ENCODE measurements around the gene BBS9.

Gene BBS9

DNA sequence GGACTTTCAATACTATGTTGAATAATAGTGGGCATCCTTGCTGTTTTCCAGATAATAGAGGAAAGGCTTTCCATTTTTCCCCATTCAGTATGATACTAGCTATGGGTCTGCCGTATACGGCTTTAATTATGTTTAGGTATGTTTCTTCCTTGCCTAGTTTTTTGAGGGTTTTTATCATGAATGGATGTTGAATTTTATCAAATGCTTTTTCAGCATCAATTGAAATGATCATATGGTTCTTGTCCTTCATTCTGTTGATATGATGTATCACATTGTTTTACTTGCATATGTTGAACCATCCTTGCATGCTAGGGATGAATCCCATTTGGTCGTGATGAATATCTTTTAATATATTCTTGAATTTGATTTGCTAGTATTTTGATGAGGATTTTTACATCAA, 11.0 kb upstream of the BBS9 start:
- WGBS, 2 experiments = 89 to 90% methylated on average over 2 to 3 of the region's 3 CpGs
- Histone ChIP-seq H3K27me3 (ENCODE audit: control insufficient read depth, insufficient read depth, low read length, poor library complexity, severe bottlenecking) (no peaks in the 10 kb centered on the region), H3K9me3 (ENCODE audit: control insufficient read depth, low read length) (peaks cover 4% of the 10 kb centered on the region), H3K27ac (ENCODE audit: insufficient read depth, low read depth, low read length, poor library complexity, severe bottlenecking) (no peak overlapping the region), H3K4me3 (ENCODE audit: insufficient read depth, low read depth, low read length) (no peak overlapping the region), H3K36me3 (ENCODE audit: control insufficient read depth, insufficient read depth, low read length) (no peaks in the 10 kb centered on the region), H3K4me1 (ENCODE audit: control insufficient read depth, insufficient read depth, low read length) (no peaks in the 10 kb centered on the region)

DNA sequence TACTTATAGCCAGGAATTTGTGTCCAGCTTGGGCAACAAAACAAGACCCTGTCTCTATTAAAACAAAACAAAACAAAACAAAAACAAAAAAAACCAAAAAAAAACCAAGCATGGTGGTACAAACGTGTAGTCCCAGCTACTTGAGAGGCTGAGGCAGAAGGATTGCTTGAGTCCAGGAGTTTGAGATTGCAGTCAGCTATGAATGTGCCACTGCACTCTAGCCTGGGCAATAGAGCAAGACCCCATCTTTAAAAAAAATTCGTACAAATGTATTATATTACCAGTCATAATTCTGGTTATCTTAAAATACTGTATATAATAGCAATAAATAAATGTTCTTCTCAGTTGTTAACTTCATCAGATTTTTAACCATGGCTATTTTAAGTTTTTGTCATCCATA, 2.3 kb upstream of the BBS9 start:
- 55 to 62% methylated on average over 1 of the region's 2 CpGs for WGBS, 2 experiments
- no peaks in the 10 kb centered on the region for H3K4me1 ChIP-seq (ENCODE audit: control insufficient read depth, insufficient read depth, low read length)
- no peaks in the 10 kb centered on the region for H3K9me3 ChIP-seq (ENCODE audit: control insufficient read depth, low read length)
- no peaks in the 10 kb centered on the region for H3K36me3 ChIP-seq (ENCODE audit: control insufficient read depth, insufficient read depth, low read length)
- no peak overlapping the region for H3K4me3 ChIP-seq (ENCODE audit: insufficient read depth, low read depth, low read length)
- H3K27ac ChIP-seq (ENCODE audit: insufficient read depth, low read depth, low read length, poor library complexity, severe bottlenecking) = no peak overlapping the region
- H3K27me3 ChIP-seq (ENCODE audit: control insufficient read depth, insufficient read depth, low read length, poor library complexity, severe bottlenecking) = no peaks in the 10 kb centered on the region

DNA sequence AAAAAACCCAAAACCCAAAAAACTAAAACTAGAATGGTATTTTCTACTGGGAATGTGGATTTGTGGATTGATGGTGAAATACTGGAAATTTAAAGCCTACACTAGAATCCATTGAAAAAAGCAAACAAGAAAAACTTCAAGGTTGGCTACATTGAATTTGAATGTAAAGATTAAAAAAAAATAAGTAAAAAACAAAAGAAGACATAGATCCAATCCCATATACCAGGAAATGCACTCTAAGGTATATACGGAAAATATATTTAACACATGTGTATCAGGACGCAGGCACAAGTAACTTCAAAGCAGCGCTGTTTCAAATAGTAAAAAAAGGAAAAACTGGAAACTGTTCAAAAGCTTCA, 754 bp upstream of the BBS9 start:
- H3K27ac ChIP-seq (ENCODE audit: insufficient read depth, low read depth, low read length, poor library complexity, severe bottlenecking) = no peak overlapping the region
- no peaks in the 10 kb centered on the region for H3K36me3 ChIP-seq (ENCODE audit: control insufficient read depth, insufficient read depth, low read length)
- no peaks in the 10 kb centered on the region for H3K9me3 ChIP-seq (ENCODE audit: control insufficient read depth, low read length)
- H3K27me3 ChIP-seq (ENCODE audit: control insufficient read depth, insufficient read depth, low read length, poor library complexity, severe bottlenecking) = no peaks in the 10 kb centered on the region
- 0 to 1% methylated on average over 2 to 3 of the region's 3 CpGs for WGBS, 2 experiments
- peak overlapping the region; percentile 89 for H3K4me3 ChIP-seq (ENCODE audit: insufficient read depth, low read depth, low read length)
- H3K4me1 ChIP-seq (ENCODE audit: control insufficient read depth, insufficient read depth, low read length) = no peaks in the 10 kb centered on the region

GRCh38 chr7:33129806-33130153, 416 bp downstream of the BBS9 start:
- WGBS, 2 experiments = 3% methylated on average over 11 of the region's 11 CpGs
- peak overlapping the region; percentile 69 for H3K27ac ChIP-seq (ENCODE audit: insufficient read depth, low read depth, low read length, poor library complexity, severe bottlenecking)

DNA sequence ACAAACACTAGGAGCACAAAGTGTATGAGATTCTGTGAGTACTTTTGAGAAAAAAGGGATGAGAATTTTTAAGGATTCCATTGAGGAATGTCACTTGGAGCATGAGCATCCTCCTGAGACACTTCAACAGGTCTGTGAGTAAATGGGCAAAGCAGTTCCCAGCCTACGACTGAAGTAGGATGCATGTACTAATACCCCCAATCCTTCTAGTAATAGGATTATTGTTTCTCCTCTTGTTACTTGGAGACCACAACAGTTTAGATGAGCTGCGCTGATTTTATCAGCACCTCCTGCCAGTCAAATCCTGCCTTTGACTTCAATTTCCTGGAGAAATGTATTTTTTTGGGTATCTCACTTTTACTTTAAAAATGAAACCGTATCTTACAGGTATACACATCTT, 820 bp downstream of the BBS9 start:
- no peaks in the 10 kb centered on the region for H3K4me1 ChIP-seq (ENCODE audit: control insufficient read depth, insufficient read depth, low read length)
- no peaks in the 10 kb centered on the region for H3K36me3 ChIP-seq (ENCODE audit: control insufficient read depth, insufficient read depth, low read length)
- peak overlapping the region; percentile 89 for H3K4me3 ChIP-seq (ENCODE audit: insufficient read depth, low read depth, low read length)
- H3K9me3 ChIP-seq (ENCODE audit: control insufficient read depth, low read length) = no peaks in the 10 kb centered on the region
- no peak overlapping the region for H3K27ac ChIP-seq (ENCODE audit: insufficient read depth, low read depth, low read length, poor library complexity, severe bottlenecking)
- WGBS, 2 experiments = 63 to 67% methylated on average over 3 of the region's 3 CpGs
- H3K27me3 ChIP-seq (ENCODE audit: control insufficient read depth, insufficient read depth, low read length, poor library complexity, severe bottlenecking) = no peaks in the 10 kb centered on the region

More at GRCh38 chr7:33129806-33130153, 416 bp downstream of the BBS9 start:
- Histone ChIP-seq H3K4me3 (ENCODE audit: insufficient read depth, low read depth, low read length) (peak overlapping the region; percentile 89), H3K9me3 (ENCODE audit: control insufficient read depth, low read length) (no peaks in the 10 kb centered on the region), H3K4me1 (ENCODE audit: control insufficient read depth, insufficient read depth, low read length) (no peaks in the 10 kb centered on the region), H3K27me3 (ENCODE audit: control insufficient read depth, insufficient read depth, low read length, poor library complexity, severe bottlenecking) (no peaks in the 10 kb centered on the region), H3K36me3 (ENCODE audit: control insufficient read depth, insufficient read depth, low read length) (no peaks in the 10 kb centered on the region)

- no peaks in the 10 kb centered on the region for H3K9me3 ChIP-seq (ENCODE audit: control insufficient read depth, low read length)
- H3K36me3 ChIP-seq (ENCODE audit: control insufficient read depth, insufficient read depth, low read length) = no peaks in the 10 kb centered on the region
- H3K27ac ChIP-seq (ENCODE audit: insufficient read depth, low read depth, low read length, poor library complexity, severe bottlenecking) = no peak overlapping the region
- H3K4me1 ChIP-seq (ENCODE audit: control insufficient read depth, insufficient read depth, low read length) = no peaks in the 10 kb centered on the region
- no peak overlapping the region for H3K4me3 ChIP-seq (ENCODE audit: insufficient read depth, low read depth, low read length)
- 89% methylated on average over 15 of the region's 15 CpGs for WGBS, 2 experiments
- H3K27me3 ChIP-seq (ENCODE audit: control insufficient read depth, insufficient read depth, low read length, poor library complexity, severe bottlenecking) = no peaks in the 10 kb centered on the region
These were observed 7.7 kb downstream of the BBS9 start for GRCh38 chr7:33137103-33137502.

DNA sequence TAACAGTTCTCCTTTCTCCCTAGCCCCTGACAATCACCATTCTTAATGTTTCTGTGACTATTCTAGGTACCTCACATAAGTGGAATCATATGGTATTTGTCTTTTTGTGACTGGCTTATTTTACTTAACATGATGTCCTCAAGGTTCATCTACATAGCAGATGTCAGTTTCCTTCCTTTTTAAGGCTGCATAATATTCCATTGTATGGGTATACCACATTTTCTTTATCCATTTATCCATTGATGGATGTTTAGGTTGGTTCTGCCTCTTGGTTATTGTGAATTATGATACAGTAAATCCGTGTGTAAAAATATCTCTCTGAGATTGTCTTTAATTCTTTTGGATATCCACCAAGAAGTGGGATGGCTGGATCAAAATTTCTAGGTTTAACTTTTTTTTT, 13.2 kb downstream of the BBS9 start:
- peaks cover 3% of the 10 kb centered on the region for H3K9me3 ChIP-seq (ENCODE audit: control insufficient read depth, low read length)
- H3K27me3 ChIP-seq (ENCODE audit: control insufficient read depth, insufficient read depth, low read length, poor library complexity, severe bottlenecking) = no peaks in the 10 kb centered on the region
- no peak overlapping the region for H3K27ac ChIP-seq (ENCODE audit: insufficient read depth, low read depth, low read length, poor library complexity, severe bottlenecking)
- 90 to 91% methylated on average over 1 of the region's 1 CpG for WGBS, 2 experiments
- H3K4me3 ChIP-seq (ENCODE audit: insufficient read depth, low read depth, low read length) = no peak overlapping the region
- no peaks in the 10 kb centered on the region for H3K4me1 ChIP-seq (ENCODE audit: control insufficient read depth, insufficient read depth, low read length)
- no peaks in the 10 kb centered on the region for H3K36me3 ChIP-seq (ENCODE audit: control insufficient read depth, insufficient read depth, low read length)

- Histone ChIP-seq H3K9me3 (ENCODE audit: control insufficient read depth, low read length) (peaks cover 3% of the 10 kb centered on the region), H3K4me3 (ENCODE audit: insufficient read depth, low read depth, low read length) (no peak overlapping the region), H3K27me3 (ENCODE audit: control insufficient read depth, insufficient read depth, low read length, poor library complexity, severe bottlenecking) (no peaks in the 10 kb centered on the region), H3K36me3 (ENCODE audit: control insufficient read depth, insufficient read depth, low read length) (no peaks in the 10 kb centered on the region), H3K27ac (ENCODE audit: insufficient read depth, low read depth, low read length, poor library complexity, severe bottlenecking) (no peak overlapping the region), H3K4me1 (ENCODE audit: control insufficient read depth, insufficient read depth, low read length) (no peaks in the 10 kb centered on the region)
- WGBS, 2 experiments = 95 to 96% methylated on average over 4 of the region's 4 CpGs
These were observed 14.8 kb downstream of the BBS9 start for GRCh38 chr7:33143996-33144718.

DNA sequence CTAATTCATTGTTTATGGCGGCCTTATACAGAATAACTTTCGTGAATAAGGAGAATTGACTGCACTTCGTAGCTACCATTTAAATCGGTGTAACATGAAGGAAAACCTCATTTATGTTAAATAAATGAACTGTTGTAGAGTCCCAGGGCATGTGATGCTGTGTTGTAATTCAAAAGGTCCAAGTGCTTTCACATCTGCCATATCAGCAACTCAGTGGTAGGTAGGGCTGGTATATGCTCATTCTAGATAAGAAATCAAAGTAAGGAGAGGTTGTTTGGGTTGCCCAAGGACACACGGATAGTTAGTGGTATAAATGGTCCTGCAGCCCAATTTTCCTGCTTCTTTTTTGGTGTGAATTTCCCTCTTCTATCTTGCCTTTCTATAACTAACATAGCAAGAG, 15.8 kb downstream of the BBS9 start:
- H3K27me3 ChIP-seq (ENCODE audit: control insufficient read depth, insufficient read depth, low read length, poor library complexity, severe bottlenecking) = no peaks in the 10 kb centered on the region
- WGBS, 2 experiments = 92 to 94% methylated on average over 5 of the region's 5 CpGs
- no peak overlapping the region for H3K4me3 ChIP-seq (ENCODE audit: insufficient read depth, low read depth, low read length)
- no peaks in the 10 kb centered on the region for H3K36me3 ChIP-seq (ENCODE audit: control insufficient read depth, insufficient read depth, low read length)
- peaks cover 3% of the 10 kb centered on the region for H3K9me3 ChIP-seq (ENCODE audit: control insufficient read depth, low read length)
- peaks cover 5% of the 10 kb centered on the region for H3K4me1 ChIP-seq (ENCODE audit: control insufficient read depth, insufficient read depth, low read length)
- no peak overlapping the region for H3K27ac ChIP-seq (ENCODE audit: insufficient read depth, low read depth, low read length, poor library complexity, severe bottlenecking)

DNA sequence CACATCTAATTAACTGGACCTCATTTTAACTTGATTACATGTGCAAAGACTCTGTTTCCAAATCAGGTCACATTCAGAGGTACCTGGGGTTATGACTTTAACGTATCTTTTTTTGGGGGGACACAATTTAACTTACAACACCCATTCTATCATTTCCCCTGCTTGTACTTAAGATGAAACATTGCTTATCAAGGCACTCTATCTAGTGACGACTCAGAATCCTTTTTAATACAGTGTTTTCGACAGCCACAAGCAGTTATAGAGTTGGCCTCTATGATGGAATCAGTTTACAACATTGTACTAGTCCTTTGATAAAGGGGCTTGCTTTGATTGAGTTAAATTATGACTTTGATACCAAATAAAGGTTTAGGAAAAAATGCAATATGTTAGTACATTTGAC, 22.7 kb downstream of the BBS9 start:
- 91 to 100% methylated on average over 3 of the region's 3 CpGs for WGBS, 2 experiments
- Histone ChIP-seq H3K9me3 (ENCODE audit: control insufficient read depth, low read length) (no peaks in the 10 kb centered on the region), H3K4me1 (ENCODE audit: control insufficient read depth, insufficient read depth, low read length) (peaks cover 5% of the 10 kb centered on the region), H3K36me3 (ENCODE audit: control insufficient read depth, insufficient read depth, low read length) (no peaks in the 10 kb centered on the region), H3K27me3 (ENCODE audit: control insufficient read depth, insufficient read depth, low read length, poor library complexity, severe bottlenecking) (no peaks in the 10 kb centered on the region), H3K4me3 (ENCODE audit: insufficient read depth, low read depth, low read length) (no peak overlapping the region), H3K27ac (ENCODE audit: insufficient read depth, low read depth, low read length, poor library complexity, severe bottlenecking) (no peak overlapping the region)

- H3K27ac ChIP-seq (ENCODE audit: insufficient read depth, low read depth, low read length, poor library complexity, severe bottlenecking) = no peak overlapping the region
- WGBS, 2 experiments = 77 to 90% methylated on average over 2 of the region's 2 CpGs
These were observed 26.4 kb downstream of the BBS9 start for GRCh38 chr7:33155811-33156210.

More at GRCh38 chr7:33155811-33156210, 26.4 kb downstream of the BBS9 start:
- no peaks in the 10 kb centered on the region for H3K4me1 ChIP-seq (ENCODE audit: control insufficient read depth, insufficient read depth, low read length)
- H3K4me3 ChIP-seq (ENCODE audit: insufficient read depth, low read depth, low read length) = no peak overlapping the region
- H3K9me3 ChIP-seq (ENCODE audit: control insufficient read depth, low read length) = no peaks in the 10 kb centered on the region
- H3K27me3 ChIP-seq (ENCODE audit: control insufficient read depth, insufficient read depth, low read length, poor library complexity, severe bottlenecking) = no peaks in the 10 kb centered on the region
- no peaks in the 10 kb centered on the region for H3K36me3 ChIP-seq (ENCODE audit: control insufficient read depth, insufficient read depth, low read length)

All from ectodermal cell (in vitro differentiated cells).